Measurements from ENCODE around the gene ONECUT2. TPM values are rescaled to one million over a fixed set of nuclear protein-coding genes. Genes with fewer than 3 reads are reported as not detected.

The ONECUT2 gene
- total RNA-seq, 1 donor from 2014 or later = under 0.01 TPM

DNA sequence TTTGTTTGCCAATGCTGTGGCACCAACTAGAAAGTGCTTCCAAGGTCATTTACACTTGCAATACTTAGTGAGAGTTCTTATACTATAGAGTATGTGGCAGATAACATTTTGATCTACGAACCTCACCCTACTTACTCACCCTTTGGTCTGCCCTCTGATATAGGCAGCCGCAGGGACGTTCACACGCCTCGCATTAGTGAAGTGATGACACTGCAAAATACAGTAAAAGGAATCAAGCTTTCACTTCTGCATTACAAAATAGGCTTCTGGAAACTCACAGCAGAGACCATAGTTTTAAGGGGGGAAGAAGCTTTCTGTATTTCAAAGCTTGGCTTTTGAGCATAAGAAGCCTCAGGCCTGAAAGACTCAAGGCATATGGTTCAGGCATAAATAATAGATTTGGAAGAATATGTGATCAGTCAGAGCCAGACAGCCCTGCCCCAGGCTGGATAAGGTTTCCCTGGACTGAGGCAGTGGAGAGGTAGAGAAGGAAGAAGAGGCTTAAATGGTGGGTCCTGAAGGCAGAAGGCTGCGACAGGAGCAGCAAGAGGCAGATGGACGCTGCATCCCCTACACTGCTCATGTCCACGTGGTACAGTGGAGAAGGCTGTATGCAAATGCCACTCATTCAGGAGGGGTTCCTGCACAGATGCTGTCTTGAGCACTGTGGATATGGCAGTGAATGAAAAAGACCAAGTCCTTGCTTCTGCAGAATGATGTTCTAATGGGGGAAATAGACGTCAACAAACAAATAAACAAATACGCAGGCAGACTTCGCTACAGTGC is 88.2 kb downstream of the ONECUT2 start:
- no peak for DNase-seq (ENCODE audit: low read depth, low spot score)

- no peak for DNase-seq (ENCODE audit: low read depth, low spot score)
These were observed 92.5 kb downstream of the ONECUT2 start for GRCh38 chr18:57527556-57528229.

DNA sequence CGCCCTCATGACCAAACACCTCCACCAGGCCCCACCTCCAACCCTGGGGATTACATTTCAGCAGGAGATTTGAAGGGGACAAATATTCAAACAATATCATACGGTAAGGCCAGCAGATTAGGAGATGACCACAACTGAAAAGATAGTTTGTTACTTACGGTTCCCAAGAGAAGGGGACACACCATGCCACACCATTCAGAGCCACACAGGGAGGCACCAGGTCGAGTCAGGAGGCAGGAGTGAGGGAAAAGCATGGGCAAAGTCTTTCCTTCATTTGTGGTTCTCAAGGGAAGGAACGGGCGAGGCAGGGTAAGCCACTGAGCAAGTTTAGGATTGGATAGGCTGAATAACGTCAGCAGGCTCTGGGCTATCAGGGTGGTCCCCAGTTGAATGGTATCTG is 94.0 kb downstream of the ONECUT2 start:
- no peak for DNase-seq (ENCODE audit: low read depth, low spot score)

- DNase-seq (ENCODE audit: low read depth, low spot score) = no peak
These were observed 98.1 kb downstream of the ONECUT2 start for GRCh38 chr18:57533006-57533867.

GRCh38 chr18:57533868-57534510 is 98.8 kb downstream of the ONECUT2 start:
- DNase-seq (ENCODE audit: low read depth, low spot score) = no peak

GRCh38 chr18:57534511-57534909 is 99.3 kb downstream of the ONECUT2 start:
- no peak for DNase-seq (ENCODE audit: low read depth, low spot score)

DNA sequence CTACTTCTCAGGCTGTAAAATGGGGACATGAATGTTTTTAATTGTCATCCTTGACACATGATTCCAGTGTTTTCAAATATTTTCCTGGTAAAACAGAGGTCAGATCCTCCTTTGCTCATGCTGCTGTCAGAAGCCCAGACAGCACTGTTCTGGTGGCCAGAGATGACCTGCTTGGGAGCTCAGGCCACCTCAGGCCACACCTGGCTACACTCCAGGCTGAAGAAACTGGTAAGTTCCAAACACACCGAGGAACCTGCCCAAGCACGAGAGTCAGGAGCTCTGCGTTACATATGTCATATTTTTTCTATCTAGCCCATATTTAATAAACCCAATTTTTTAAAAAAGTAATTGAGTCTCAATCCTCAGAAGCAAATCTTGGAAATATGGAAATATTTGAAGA is 103.4 kb downstream of the ONECUT2 start:
- DNase-seq (ENCODE audit: low read depth, low spot score) = no peak

DNA sequence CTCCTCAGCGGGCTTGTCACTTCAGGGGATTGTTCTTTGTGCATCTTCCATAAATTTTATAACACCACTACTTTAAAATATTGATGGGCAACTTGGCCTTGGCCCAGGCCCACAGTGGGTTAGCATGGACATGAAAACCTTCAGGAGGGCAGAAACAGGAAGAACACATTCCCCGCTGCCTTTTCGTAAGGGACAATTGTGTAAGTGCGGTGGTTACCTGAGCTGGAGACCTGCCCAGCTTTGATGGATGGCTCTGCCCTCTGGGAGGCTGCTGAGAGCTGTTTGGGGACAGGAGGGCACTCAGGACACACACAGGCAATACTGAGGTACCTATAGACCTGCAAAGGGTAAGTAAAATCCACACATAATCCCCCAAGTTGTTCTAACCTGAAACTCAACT is 104.5 kb downstream of the ONECUT2 start:
- DNase-seq (ENCODE audit: low read depth, low spot score) = no peak

Other genes with a start within 250 kb of the ONECUT2 start
- gene ST8SIA3, start 82.8 kb upstream of the ONECUT2 start, total RNA-seq = not detected in 2 replicates
- 49.4 and 63.2 TPM in 2 replicates for gene FECH, start 151.3 kb downstream of the ONECUT2 start, total RNA-seq
- 138 and 175 TPM in 2 replicates for gene NARS1, start 186.5 kb downstream of the ONECUT2 start, total RNA-seq

Data from pulmonary artery endothelial cell (primary cell).